WERI-Rb-1 (cell line): ENCODE results near the gene FRMD4A.

ENCODE experiments used
- DNase-seq: peaks from one replicate; pipeline ENCODE4 v3.0.0-alpha.2; 2020
- H3K27ac ChIP-seq: fragments of 250-450 bp; sonication (Bioruptor Pico); 2 replicates; pipeline ENCODE4 v1.5.1; 2020; ENCODE audit warnings: mild to moderate bottlenecking, moderate library complexity
- H3K27me3 ChIP-seq: fragments of 250-450 bp; sonication (Bioruptor Pico); 2 replicates; pipeline ENCODE4 v1.5.1; 2021; ENCODE audit warnings: mild to moderate bottlenecking, low read depth, moderate library complexity; ENCODE audit not compliant: insufficient read depth, severe bottlenecking
- H3K36me3 ChIP-seq: fragments of 250-450 bp; sonication (Bioruptor Pico); 2 replicates; pipeline ENCODE4 v1.5.1; 2020; ENCODE audit warnings: mild to moderate bottlenecking, moderate library complexity
- H3K4me3 ChIP-seq: 2 replicates; pipeline ENCODE4 v1.5.1; 2011; ENCODE audit warnings: low read depth, mild to moderate bottlenecking, control low read depth, low read length
- H3K9me3 ChIP-seq: fragments of 250-450 bp; sonication (Bioruptor Pico); 2 replicates; pipeline ENCODE4 v1.5.1; 2021; ENCODE audit warnings: mild to moderate bottlenecking, moderate library complexity; ENCODE audit not compliant: severe bottlenecking
- CTCF ChIP-seq: IDR thresholded peaks from 2 replicates; pipeline ENCODE4 v1.5.1; 2011; ENCODE audit warnings: low read depth, mild to moderate bottlenecking, control low read depth, inconsistent platforms, low read length

Gene FRMD4A

GRCh38 chr10:14125564-14125963 is 205.2 kb downstream of the FRMD4A start:
- no peak for DNase-seq
- Histone ChIP-seq H3K9me3 (no peaks in the 10 kb centered on the region), H3K36me3 (no peaks in the 10 kb centered on the region), H3K27ac (no peak overlapping the region), H3K27me3 (no peaks in the 10 kb centered on the region), H3K4me3 (no peak overlapping the region)
- no peak for TF ChIP-seq CTCF

GRCh38 chr10:14124941-14125340 is 205.8 kb downstream of the FRMD4A start:
- H3K4me3 ChIP-seq, result no peak overlapping the region
- no peak overlapping the region for H3K27ac ChIP-seq
- H3K9me3 ChIP-seq, result no peaks in the 10 kb centered on the region
- DNase-seq, result no peak
- no peaks in the 10 kb centered on the region for H3K36me3 ChIP-seq
- no peaks in the 10 kb centered on the region for H3K27me3 ChIP-seq
- TF ChIP-seq CTCF, result no peak

- Histone ChIP-seq H3K4me3 (no peak overlapping the region), H3K27me3 (no peaks in the 10 kb centered on the region), H3K9me3 (no peaks in the 10 kb centered on the region), H3K36me3 (no peaks in the 10 kb centered on the region), H3K27ac (no peak overlapping the region)
- no peak for DNase-seq
- TF ChIP-seq CTCF, result no peak
Measured at GRCh38 chr10:14123139-14123538, 207.6 kb downstream of the FRMD4A start.

GRCh38 chr10:14120812-14121211 is 209.9 kb downstream of the FRMD4A start:
- Histone ChIP-seq H3K36me3 (no peaks in the 10 kb centered on the region), H3K9me3 (no peaks in the 10 kb centered on the region), H3K4me3 (no peak overlapping the region), H3K27ac (no peak overlapping the region), H3K27me3 (no peaks in the 10 kb centered on the region)
- no peak for DNase-seq
- no peak for TF ChIP-seq CTCF

- Histone ChIP-seq H3K27me3 (no peaks in the 10 kb centered on the region), H3K4me3 (no peak overlapping the region), H3K36me3 (no peaks in the 10 kb centered on the region), H3K9me3 (no peaks in the 10 kb centered on the region), H3K27ac (no peak overlapping the region)
- no peak for DNase-seq
- no peak for TF ChIP-seq CTCF
Measured at GRCh38 chr10:14118953-14119352, 211.8 kb downstream of the FRMD4A start.

- no peak for DNase-seq
- Histone ChIP-seq H3K4me3 (no peak overlapping the region), H3K27ac (no peak overlapping the region)
Measured at GRCh38 chr10:14116837-14117236, 213.9 kb downstream of the FRMD4A start.

More at GRCh38 chr10:14116837-14117236, 213.9 kb downstream of the FRMD4A start:
- Histone ChIP-seq H3K36me3 (no peaks in the 10 kb centered on the region), H3K9me3 (no peaks in the 10 kb centered on the region), H3K27me3 (no peaks in the 10 kb centered on the region)
- no peak for TF ChIP-seq CTCF
